ENCODE results near the gene MANSC4.

The MANSC4 gene

DNA sequence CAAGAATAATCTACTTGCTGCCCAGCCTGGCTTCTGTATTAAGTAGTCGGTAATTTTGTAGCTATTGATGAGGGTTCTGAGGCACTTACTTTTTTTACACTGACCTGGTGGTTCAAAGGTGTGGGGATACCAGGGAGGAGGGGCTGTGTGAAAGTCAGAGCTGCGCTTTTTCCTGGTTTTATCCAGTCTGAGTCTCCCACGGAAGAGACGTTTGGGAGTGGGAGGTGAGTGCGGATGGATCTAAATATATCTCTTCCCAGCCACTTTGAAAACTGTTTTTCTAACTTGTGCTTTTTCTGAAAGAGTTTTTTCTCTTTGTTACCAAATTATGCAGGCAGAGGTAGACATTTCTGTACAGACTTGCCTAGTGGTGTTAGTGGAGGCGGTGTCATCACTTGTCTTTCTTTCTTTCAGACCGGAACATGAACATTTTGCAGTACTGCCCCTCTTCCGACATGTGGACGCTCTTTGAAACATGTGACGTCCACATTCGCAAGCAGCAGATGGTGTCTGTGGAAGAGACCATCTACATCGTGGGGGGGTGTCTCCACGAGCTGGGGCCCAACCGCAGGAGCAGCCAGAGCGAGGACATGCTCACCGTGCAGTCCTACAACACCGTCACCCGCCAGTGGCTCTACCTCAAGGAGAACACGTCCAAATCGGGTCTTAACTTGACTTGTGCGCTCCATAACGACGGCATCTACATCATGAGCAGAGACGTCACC lies 17.4 kb upstream of the MANSC4 start:
- no peak for DNase-seq

- no peak for DNase-seq
Observed at GRCh38 chr12:27796128-27796527, 16.1 kb upstream of the MANSC4 start.

DNA sequence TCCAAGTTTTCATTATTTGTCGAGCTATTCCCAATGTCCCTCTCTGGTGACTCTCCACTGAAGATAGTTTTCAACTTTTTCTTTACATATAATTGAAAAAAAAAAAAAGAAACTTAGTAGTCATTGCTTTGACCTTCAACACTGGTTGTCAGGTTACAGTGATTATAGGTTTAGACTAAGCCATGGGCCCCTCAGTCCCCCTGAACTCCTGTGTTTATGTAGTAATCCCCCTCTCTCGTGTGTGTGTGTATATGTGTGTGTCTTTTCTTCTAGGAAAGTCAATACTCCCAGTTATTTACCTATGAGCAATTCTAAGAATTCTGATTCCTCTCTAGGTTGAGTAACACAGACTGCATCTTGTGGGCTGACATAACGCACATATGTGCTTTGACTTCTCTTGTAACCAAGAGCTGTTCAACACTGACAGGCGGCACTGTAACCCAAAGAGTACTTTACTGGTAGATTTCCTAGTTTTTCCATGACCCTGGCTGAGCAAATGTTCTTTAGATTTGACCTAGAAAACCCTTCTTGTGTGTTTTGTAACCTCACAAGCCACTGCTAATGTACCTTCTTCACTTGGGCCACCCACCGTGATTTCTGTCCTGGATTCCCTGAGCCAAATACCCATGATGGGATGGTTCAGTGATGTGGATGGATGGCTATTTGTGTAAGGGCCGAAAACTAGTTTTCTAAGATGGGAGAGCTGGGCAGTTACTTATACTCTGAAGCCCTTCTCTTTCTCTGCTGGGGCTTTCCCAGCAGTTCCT lies 15.0 kb upstream of the MANSC4 start:
- no peak for DNase-seq

- no peak for DNase-seq
Observed at GRCh38 chr12:27790179-27790578, 10.1 kb upstream of the MANSC4 start.

DNA sequence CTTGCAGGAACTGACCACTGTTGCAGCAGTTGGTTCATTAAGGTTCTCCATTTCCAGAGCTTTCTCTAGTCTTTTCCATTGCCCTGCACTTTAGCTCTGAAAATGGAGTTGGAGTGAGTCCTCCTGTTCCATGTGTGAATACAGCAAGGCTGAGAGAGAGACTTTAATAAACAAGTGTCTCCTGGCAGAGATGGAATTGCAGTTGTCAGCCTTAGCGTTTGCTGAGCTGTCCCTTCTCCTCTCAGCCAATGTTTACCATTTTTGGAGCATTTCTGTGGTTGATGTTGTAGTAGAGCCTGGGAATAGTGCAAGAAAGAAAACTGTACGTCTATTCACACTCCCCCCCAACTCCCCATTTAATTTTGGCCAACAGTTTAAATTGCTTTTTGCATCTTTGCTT lies 7.5 kb upstream of the MANSC4 start:
- no peak for DNase-seq

GRCh38 chr12:27785882-27786570 lies 6.0 kb upstream of the MANSC4 start:
- peak; percentile 64 for DNase-seq

DNA sequence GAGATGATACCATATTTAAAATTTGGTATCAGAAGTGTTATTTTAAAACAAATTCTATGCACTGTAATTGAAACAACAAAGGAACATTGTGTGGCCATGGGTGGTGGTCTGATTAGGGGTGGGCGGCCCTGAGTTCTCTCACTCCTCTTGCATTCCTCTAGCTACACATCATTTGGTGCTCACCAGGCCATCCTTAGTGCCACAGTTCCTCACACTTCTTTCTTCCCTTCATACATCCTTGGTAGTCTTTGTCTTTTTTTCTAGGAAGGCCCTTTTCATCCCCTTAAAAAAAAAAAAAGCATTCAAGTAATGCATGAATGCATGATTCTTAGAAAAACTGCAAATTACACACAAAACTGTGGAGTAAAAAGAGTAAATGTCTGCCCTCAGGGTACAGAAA lies 2.4 kb upstream of the MANSC4 start:
- no peak for DNase-seq

- DNase-seq = no peak
Observed at GRCh38 chr12:27781680-27782079, 1.6 kb upstream of the MANSC4 start.

GRCh38 chr12:27780612-27781408 lies 774 bp upstream of the MANSC4 start:
- DNase-seq = no peak

DNA sequence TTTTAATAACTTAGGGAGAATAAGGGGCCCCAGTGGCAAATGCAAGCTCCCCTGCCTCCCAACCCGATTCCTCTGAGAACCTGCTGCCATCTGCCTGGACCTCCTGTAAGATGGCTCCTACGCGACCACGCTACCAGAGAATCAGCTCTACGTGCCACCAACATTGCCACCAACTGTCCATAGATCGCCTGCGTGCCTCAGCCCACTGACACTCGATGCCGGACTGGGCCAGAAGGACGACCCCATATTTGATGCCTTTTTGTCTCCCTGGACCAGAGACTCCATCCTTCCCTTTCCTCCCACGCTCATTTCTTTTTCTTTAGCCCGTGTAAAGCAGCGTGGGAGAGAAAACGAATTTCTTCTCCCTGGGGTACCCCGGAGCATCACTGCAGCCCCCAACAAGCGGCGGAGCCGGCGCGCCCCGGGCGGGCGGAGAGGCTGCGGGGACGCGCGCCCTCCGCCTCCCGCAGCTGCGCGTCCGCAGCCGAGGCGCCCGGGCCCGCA lies 568 bp downstream of the MANSC4 start:
- DNase-seq = no peak

DNA sequence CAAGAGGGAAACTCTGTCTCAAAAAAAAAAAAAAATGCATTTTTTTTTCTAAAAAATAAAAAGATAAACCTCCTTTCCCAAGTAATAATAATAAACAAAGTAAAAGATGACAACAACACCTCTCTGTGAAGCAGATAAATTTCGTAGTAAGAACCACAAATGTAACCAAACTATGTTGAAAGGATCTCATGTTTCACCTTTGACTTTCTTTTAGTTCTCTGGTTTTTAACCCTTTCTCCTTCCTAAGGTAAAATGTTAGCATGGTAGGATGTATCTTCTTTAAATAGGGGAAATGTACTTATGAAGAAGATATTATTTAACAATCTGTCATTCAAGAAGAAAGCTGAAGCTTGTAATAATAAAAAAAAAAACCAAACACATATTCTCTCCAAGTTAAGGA lies 1.8 kb downstream of the MANSC4 start:
- DNase-seq = no peak

DNA sequence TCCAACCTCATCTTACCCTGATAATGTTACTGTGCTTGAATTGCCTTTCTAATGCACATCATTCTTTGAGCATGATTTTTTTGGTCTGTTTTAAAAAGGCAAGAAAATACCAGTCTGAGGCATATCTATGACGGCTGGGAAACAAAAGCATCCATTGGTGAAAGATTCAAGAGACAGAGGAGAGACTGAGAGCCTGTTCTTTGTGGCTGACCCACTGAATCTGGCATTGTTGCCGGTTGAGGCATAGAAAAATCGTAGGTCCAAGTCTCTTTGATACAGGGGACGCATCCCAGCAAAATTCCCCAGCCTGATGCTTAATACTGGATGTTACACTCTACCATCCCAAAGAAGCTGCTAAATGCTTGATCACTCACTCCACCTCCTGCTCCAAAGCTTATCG lies 2.9 kb downstream of the MANSC4 start:
- DNase-seq = no peak

DNA sequence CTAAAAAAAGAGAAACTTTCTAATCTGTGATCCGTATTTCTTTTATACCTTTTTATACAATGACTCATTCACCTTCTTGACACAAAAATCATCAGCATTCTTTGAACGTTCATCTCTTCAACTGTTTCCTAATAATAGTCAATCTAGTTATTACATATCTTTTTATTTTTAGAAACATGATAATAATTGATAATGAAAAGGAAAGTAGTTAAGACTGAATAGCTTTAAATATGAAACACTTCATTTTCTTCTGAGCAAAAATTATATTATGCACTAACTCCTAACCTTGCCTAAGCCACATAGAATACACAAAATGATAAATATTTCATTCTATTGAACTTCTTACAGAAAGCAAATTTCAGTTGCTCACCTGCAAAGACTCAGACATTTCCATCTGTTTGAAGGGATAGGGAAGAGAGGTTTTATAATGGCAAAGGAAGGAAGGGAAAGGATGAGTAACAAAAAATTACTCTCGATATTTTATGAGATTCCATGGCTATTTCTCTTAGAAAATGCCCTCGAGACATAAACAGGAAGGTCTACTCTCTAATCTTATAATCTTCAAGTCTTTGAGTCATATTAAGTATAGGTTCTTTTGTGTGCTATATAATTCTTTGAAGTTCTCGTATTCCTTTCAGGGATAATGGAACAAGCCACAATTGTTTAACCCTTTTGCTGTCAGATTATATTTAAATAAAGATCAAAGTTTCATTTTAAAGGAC lies 7.5 kb downstream of the MANSC4 start:
- no peak for DNase-seq

GRCh38 chr12:27771481-27772327 lies 8.3 kb downstream of the MANSC4 start:
- DNase-seq = no peak

GRCh38 chr12:27769142-27769673 lies 10.8 kb downstream of the MANSC4 start:
- DNase-seq = no peak

- DNase-seq = no peak
Observed at GRCh38 chr12:27766587-27766986, 13.4 kb downstream of the MANSC4 start.

DNA sequence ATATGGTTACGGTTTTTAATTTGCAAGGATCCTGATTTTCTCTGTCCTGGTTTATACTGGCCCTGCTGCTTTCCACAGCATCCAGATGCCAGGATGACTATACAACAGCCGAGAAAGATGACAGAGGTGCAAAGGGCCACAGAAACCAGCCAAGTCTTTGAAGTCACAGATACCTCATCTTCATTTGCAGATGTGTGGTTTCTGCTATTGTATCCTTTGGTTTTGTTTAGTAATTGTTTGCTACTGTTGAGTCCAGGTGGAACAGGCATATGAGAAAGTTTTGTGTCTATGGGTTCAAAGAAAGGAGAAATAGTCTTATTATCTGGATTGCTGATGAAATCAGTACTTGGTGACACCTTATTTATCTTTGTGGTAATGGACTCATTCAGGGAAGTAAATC lies 17.3 kb downstream of the MANSC4 start:
- DNase-seq = peak; percentile 61

GRCh38 chr12:27756670-27757195 lies 23.3 kb downstream of the MANSC4 start:
- DNase-seq = no peak

DNA sequence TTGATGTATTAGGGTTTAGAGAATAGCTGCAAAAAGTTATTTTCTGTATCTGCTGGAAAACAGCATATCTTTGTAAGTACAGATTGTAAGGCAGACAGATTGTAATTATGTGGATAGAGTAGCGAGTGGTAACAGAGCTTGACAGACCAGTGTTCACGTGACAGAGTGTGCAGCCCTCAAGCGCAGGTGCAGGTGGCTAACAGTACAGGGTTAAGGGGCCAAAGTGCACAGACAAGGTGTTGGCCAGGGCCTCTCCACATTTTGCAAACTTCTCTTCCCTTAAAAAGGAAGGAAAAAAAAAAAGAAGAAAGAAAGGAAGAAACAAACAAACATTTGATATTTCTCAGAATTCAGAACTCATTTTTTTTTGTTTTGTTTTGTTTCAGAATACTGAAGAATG lies 25.2 kb downstream of the MANSC4 start:
- no peak for DNase-seq

DNA sequence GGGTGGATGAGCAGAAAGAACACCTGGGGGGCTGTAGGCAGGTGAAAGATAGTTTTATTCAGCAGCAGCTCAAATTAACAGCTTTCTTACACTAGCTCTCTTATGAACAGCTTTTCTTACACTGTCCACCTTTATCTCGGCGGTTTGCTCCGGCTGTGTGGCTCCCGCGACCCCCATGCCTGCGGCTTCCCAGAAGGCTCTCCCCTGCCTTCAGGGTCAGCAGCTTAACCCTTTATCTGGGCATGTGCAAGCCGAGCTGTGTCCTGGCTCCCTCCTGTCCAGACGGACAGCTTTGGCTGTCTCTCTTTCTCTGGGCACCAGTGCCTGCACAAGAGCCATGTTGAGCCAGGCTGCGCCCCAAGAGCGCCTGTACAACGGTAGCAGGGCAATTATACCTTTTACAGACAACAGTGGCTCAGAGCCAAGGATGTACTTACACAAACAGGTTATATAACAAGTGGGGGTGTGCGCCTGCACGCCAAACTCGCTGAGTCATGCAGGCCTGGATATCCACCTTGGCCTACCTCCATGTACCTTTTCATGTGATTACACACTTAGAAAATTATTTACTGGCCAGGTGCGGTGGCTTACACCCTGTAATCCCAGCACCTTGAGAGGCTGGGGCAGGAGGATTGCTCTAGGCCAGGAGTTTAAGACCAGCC lies 28.5 kb downstream of the MANSC4 start:
- DNase-seq = no peak
